ENCODE measurements around the gene CALR.

CALR gene

DNA sequence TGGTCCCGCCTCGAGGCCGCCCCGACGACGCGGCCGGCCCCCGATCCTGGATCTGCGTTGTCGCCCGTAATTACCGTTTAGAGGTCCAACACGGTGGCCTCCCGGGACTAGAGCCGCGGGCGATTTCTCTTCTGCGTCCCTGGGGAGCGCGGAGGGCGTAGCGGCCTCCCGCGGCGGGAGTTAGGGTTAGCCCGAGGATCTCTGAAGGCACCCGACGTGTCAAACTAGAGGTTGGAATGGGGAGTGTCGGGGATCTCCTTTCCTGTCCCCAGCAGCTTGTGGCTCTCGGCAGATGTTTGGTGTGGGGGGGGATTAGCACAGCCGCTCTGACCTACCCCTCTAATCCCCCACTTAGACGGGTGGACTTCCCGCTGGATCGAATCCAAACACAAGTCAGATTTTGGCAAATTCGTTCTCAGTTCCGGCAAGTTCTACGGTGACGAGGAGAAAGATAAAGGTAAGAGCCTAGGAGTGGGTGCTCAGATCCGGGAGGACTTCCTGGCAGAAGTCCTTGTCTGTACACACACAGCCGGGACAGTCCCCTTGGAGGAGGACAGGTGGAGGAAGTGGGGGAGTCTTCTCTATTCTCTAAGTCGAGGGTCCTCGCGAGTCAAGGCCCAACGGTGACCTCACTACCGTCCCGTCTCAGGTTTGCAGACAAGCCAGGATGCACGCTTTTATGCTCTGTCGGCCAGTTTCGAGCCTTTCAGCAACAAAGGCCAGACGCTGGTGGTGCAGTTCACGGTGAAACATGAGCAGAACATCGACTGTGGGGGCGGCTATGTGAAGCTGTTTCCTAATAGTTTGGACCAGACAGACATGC lies 581 bp downstream of the CALR start (continued):
- TF ChIP-seq, protein P1, sequence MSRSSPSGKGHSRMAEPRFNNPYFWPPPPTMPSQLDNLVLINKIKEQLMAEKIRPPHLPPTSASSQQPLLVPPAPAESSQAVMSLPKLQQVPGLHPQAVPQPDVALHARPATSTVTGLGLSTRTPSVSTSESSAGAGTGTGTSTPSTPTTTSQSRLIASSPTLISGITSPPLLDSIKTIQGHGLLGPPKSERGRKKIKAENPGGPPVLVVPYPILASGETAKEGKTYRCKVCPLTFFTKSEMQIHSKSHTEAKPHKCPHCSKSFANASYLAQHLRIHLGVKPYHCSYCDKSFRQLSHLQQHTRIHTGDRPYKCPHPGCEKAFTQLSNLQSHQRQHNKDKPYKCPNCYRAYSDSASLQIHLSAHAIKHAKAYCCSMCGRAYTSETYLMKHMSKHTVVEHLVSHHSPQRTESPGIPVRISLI (tag by site-specific recombination; IDR thresholded peaks at IDR 0.05), result no peak
- TF ChIP-seq ZNF747 (tag by site-specific recombination; IDR thresholded peaks at IDR 0.05), result no peak
- no peak for TF ChIP-seq ZNF514 (tag by site-specific recombination; IDR thresholded peaks at IDR 0.05)
- no peak for TF ChIP-seq ZNF626 (tag by site-specific recombination; IDR thresholded peaks at IDR 0.05)
- TF ChIP-seq ZNF155 (tag by site-specific recombination; IDR thresholded peaks at IDR 0.05), result no peak
- peak; percentile 85; the same call in 1 of the 2 replicates for TF ChIP-seq ZNF324 (tag by site-specific recombination; IDR thresholded peaks at IDR 0.05)
- 0 out of 2 replicates have a peak, but pooled peaks have one; percentile 26 for TF ChIP-seq EGR2 (tag by site-specific recombination; IDR thresholded peaks at IDR 0.05; ENCODE audit: low read depth)
- TF ChIP-seq ZNF169 (tag by site-specific recombination; IDR thresholded peaks at IDR 0.05), result no peak
- no peak for TF ChIP-seq OSR2 (tag by site-specific recombination; IDR thresholded peaks at IDR 0.05)
- no peak for TF ChIP-seq ZNF366 (tag by site-specific recombination; conservative IDR thresholded peaks at IDR 0.05)
- TF ChIP-seq, protein P2, sequence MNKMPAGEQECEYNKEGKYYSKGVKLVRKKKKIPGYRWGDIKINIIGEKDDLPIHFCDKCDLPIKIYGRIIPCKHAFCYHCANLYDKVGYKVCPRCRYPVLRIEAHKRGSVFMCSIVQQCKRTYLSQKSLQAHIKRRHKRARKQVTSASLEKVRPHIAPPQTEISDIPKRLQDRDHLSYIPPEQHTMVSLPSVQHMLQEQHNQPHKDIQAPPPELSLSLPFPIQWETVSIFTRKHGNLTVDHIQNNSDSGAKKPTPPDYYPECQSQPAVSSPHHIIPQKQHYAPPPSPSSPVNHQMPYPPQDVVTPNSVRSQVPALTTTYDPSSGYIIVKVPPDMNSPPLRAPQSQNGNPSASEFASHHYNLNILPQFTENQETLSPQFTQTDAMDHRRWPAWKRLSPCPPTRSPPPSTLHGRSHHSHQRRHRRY (tag by site-specific recombination; IDR thresholded peaks at IDR 0.05), result 0 out of 2 replicates have a peak, but pooled peaks have one; percentile 35
- no peak for TF ChIP-seq KLF8 (tag by site-specific recombination; IDR thresholded peaks at IDR 0.05)
- TF ChIP-seq ZNF10 (tag by site-specific recombination; IDR thresholded peaks at IDR 0.05), result no peak
- no peak for TF ChIP-seq ZNF473 (tag by site-specific recombination; IDR thresholded peaks at IDR 0.05)
- TF ChIP-seq, protein P3, sequence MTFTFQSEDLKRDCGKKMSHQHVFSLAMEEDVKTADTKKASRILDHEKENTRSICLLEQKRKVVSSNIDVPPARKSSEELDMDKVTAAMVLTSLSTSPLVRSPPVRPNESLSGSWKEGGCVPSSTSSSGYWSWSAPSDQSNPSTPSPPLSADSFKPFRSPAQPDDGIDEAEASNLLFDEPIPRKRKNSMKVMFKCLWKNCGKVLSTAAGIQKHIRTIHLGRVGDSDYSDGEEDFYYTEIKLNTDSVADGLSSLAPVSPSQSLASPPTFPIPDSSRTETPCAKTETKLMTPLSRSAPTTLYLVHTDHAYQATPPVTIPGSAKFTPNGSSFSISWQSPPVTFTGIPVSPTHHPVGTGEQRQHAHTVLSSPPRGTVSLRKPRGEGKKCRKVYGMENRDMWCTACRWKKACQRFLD (tag by site-specific recombination; IDR thresholded peaks at IDR 0.05), result no peak
- no peak for TF ChIP-seq ZBTB1 (tag by site-specific recombination; IDR thresholded peaks at IDR 0.05)
- TF ChIP-seq ZNF677 (tag by site-specific recombination; IDR thresholded peaks at IDR 0.05), result no peak
- TF ChIP-seq ZNF2 (tag by site-specific recombination; IDR thresholded peaks at IDR 0.05), result no peak
- 0 out of 2 replicates have a peak, but pooled peaks have one; percentile 24 for TF ChIP-seq ZNF133 (tag by site-specific recombination; IDR thresholded peaks at IDR 0.05)
- no peak for TF ChIP-seq ZNF544 (tag by site-specific recombination; IDR thresholded peaks at IDR 0.05)
- TF ChIP-seq ZNF391 (tag by site-specific recombination; IDR thresholded peaks at IDR 0.05; ENCODE audit: borderline replicate concordance, low read depth), result no peak
- TF ChIP-seq ZIC2 (tag by site-specific recombination; IDR thresholded peaks at IDR 0.05), result peak; percentile 49
- TF ChIP-seq ZNF221 (tag by site-specific recombination; IDR thresholded peaks at IDR 0.05; ENCODE audit: borderline replicate concordance), result no peak
- TF ChIP-seq MYNN (tag by site-specific recombination; IDR thresholded peaks at IDR 0.05; ENCODE audit: borderline replicate concordance), result no peak
- TF ChIP-seq ZNF530 (tag by site-specific recombination; IDR thresholded peaks at IDR 0.05; ENCODE audit: low read depth), result no peak
- no peak for TF ChIP-seq ZNF658 (tag by site-specific recombination; IDR thresholded peaks at IDR 0.05)
